ENCODE measurements around the gene LBHD2. TPM values are rescaled to one million over a fixed set of nuclear protein-coding genes. Genes with fewer than 3 reads are reported as not detected.
A peak's percentile ranks its signal among the peaks of the same experiment; 100 is the strongest.

Gene LBHD2
- total and polyA plus RNA-seq, 2 experiments from 2014 or later = not detected

GRCh38 chr14:103127861-103128598, 44.0 kb downstream of the LBHD2 start:
- H4K20me1 ChIP-seq (replicated peaks; ENCODE audit: insufficient read depth) = peaks cover 9% of the 10 kb centered on the region
- ATAC-seq (no peak), DNase-seq (ENCODE audit: low spot score) (no peak)
- TF ChIP-seq ETS1 (IDR thresholded peaks at IDR 0.05) (no peak), ZNF331 (CRISPR knock-in tag; IDR thresholded peaks at IDR 0.05; ENCODE audit: low read depth) (no peak), POLR2AphosphoS5 (IDR thresholded peaks at IDR 0.05; ENCODE audit: low read depth) (no peak), EZH2phosphoT487 (IDR thresholded peaks at IDR 0.05; ENCODE audit: unreplicated experiment) (no peak), NANOG (IDR thresholded peaks at IDR 0.05; ENCODE audit: borderline replicate concordance) (no peak)
- no peaks in the 10 kb centered on the region for H3K36me3 ChIP-seq (ENCODE audit: insufficient read depth)
- H2AFZ ChIP-seq = no peak overlapping the region
- no peaks in the 10 kb centered on the region for H3K9me2 ChIP-seq (ENCODE audit: insufficient read depth)
- H3K4me2 ChIP-seq = peak overlapping the region; percentile 67; the same call in 1 of the 2 replicates
- H3K27me3 ChIP-seq (ENCODE audit: insufficient read depth) = peaks cover 51% of the 10 kb centered on the region
- H3K36me3 Mint-ChIP-seq (ENCODE audit: low read depth) = peaks cover 7% of the 10 kb centered on the region; the same call in 1 of the 3 replicates
- 0 out of 2 replicates have a peak, but pooled peaks cover 5% of the 10 kb centered on the region for H3F3A ChIP-seq (replicated peaks; ENCODE audit: low read depth)
- no peaks in the 10 kb centered on the region for H3K79me2 ChIP-seq (replicated peaks; ENCODE audit: insufficient read depth)
- no peak overlapping the region for H3K27ac Mint-ChIP-seq
- peaks cover 52% of the 10 kb centered on the region for H3K27me3 Mint-ChIP-seq (ENCODE audit: insufficient read depth, low read depth, poor library complexity)
- peaks cover 11% of the 10 kb centered on the region for H3K4me1 Mint-ChIP-seq
- no peaks in the 10 kb centered on the region; the same call in 1 of the 3 replicates for H3K9me3 Mint-ChIP-seq
- H3K27ac ChIP-seq (ENCODE audit: low read depth) = no peak overlapping the region
- H3K4me1 ChIP-seq (ENCODE audit: insufficient read depth) = no peaks in the 10 kb centered on the region
- H3K4me3 ChIP-seq = no peak overlapping the region
- H3K4me3 Mint-ChIP-seq = no peak overlapping the region

DNA sequence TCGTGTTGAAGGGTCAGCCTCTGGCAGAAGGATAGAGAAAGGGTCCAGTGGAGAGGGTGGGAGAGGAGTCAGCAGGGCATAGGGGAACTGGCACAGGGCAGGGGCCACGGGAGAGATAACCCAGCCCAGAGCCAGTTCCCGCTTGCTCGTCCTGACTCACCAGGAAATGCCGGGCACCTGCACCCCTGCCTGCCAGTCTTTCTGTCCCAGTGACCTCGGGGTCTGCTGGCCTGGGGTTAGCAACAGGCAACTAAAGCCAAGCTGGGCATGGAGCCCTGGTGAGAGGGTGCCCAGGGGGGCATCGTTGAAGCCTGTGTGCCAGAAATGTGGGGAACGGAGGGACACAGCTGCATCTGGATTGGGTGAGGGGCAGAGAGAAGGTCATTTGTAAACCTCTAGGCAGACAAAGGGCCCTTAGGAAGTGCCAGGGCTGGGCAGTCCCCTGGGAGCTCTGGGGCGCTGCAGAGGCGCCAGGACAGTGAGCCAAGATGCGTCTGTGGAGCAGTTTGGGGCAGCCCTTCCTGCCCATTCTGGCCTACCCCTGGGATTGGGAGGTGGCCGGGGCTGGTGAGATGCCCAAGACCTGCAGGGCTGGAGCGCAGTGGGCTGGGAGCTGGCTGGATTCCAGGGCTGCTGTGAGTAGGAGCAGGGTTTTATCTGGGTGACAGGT, 44.8 kb downstream of the LBHD2 start:
- no peak overlapping the region for H3K27ac ChIP-seq (ENCODE audit: low read depth)
- H3K27ac Mint-ChIP-seq = no peak overlapping the region
- peaks cover 8% of the 10 kb centered on the region; the same call in 1 of the 3 replicates for H3K36me3 Mint-ChIP-seq (ENCODE audit: low read depth)
- no peak overlapping the region for H3K4me2 ChIP-seq
- no peak overlapping the region for H2AFZ ChIP-seq
- H3K9me2 ChIP-seq (ENCODE audit: insufficient read depth) = no peaks in the 10 kb centered on the region
- H3K4me3 ChIP-seq = no peak overlapping the region
- H3K27me3 ChIP-seq (ENCODE audit: insufficient read depth) = peaks cover 47% of the 10 kb centered on the region
- H3K4me3 Mint-ChIP-seq = no peak overlapping the region; the same call in 2 of the 3 replicates
- H3K4me1 Mint-ChIP-seq = peaks cover 11% of the 10 kb centered on the region
- H3K9me3 Mint-ChIP-seq = no peaks in the 10 kb centered on the region; the same call in 1 of the 3 replicates
- H3K27me3 Mint-ChIP-seq (ENCODE audit: insufficient read depth, low read depth, poor library complexity) = peaks cover 50% of the 10 kb centered on the region
- no peaks in the 10 kb centered on the region for H3K36me3 ChIP-seq (ENCODE audit: insufficient read depth)
- 0 out of 2 replicates have a peak, but pooled peaks cover 5% of the 10 kb centered on the region for H3F3A ChIP-seq (replicated peaks; ENCODE audit: low read depth)
- DNase-seq (ENCODE audit: low spot score) = no peak
- no peaks in the 10 kb centered on the region for H3K4me1 ChIP-seq (ENCODE audit: insufficient read depth)
- no peaks in the 10 kb centered on the region for H3K79me2 ChIP-seq (replicated peaks; ENCODE audit: insufficient read depth)
- peaks cover 9% of the 10 kb centered on the region for H4K20me1 ChIP-seq (replicated peaks; ENCODE audit: insufficient read depth)
- ATAC-seq = no peak
- TF ChIP-seq, protein P1, sequence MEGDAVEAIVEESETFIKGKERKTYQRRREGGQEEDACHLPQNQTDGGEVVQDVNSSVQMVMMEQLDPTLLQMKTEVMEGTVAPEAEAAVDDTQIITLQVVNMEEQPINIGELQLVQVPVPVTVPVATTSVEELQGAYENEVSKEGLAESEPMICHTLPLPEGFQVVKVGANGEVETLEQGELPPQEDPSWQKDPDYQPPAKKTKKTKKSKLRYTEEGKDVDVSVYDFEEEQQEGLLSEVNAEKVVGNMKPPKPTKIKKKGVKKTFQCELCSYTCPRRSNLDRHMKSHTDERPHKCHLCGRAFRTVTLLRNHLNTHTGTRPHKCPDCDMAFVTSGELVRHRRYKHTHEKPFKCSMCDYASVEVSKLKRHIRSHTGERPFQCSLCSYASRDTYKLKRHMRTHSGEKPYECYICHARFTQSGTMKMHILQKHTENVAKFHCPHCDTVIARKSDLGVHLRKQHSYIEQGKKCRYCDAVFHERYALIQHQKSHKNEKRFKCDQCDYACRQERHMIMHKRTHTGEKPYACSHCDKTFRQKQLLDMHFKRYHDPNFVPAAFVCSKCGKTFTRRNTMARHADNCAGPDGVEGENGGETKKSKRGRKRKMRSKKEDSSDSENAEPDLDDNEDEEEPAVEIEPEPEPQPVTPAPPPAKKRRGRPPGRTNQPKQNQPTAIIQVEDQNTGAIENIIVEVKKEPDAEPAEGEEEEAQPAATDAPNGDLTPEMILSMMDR (conservative IDR thresholded peaks at IDR 0.05; ENCODE audit: low read depth in 2 of 2) = no peak
- TF ChIP-seq JUNB (IDR thresholded peaks at IDR 0.05; ENCODE audit: unreplicated experiment) (no peak), STAT1 (IDR thresholded peaks at IDR 0.05; ENCODE audit: unreplicated experiment) (no peak), CREB1 (CRISPR knock-in tag; IDR thresholded peaks at IDR 0.05; ENCODE audit: low read depth) (no peak)
- TF ChIP-seq, protein P2, sequence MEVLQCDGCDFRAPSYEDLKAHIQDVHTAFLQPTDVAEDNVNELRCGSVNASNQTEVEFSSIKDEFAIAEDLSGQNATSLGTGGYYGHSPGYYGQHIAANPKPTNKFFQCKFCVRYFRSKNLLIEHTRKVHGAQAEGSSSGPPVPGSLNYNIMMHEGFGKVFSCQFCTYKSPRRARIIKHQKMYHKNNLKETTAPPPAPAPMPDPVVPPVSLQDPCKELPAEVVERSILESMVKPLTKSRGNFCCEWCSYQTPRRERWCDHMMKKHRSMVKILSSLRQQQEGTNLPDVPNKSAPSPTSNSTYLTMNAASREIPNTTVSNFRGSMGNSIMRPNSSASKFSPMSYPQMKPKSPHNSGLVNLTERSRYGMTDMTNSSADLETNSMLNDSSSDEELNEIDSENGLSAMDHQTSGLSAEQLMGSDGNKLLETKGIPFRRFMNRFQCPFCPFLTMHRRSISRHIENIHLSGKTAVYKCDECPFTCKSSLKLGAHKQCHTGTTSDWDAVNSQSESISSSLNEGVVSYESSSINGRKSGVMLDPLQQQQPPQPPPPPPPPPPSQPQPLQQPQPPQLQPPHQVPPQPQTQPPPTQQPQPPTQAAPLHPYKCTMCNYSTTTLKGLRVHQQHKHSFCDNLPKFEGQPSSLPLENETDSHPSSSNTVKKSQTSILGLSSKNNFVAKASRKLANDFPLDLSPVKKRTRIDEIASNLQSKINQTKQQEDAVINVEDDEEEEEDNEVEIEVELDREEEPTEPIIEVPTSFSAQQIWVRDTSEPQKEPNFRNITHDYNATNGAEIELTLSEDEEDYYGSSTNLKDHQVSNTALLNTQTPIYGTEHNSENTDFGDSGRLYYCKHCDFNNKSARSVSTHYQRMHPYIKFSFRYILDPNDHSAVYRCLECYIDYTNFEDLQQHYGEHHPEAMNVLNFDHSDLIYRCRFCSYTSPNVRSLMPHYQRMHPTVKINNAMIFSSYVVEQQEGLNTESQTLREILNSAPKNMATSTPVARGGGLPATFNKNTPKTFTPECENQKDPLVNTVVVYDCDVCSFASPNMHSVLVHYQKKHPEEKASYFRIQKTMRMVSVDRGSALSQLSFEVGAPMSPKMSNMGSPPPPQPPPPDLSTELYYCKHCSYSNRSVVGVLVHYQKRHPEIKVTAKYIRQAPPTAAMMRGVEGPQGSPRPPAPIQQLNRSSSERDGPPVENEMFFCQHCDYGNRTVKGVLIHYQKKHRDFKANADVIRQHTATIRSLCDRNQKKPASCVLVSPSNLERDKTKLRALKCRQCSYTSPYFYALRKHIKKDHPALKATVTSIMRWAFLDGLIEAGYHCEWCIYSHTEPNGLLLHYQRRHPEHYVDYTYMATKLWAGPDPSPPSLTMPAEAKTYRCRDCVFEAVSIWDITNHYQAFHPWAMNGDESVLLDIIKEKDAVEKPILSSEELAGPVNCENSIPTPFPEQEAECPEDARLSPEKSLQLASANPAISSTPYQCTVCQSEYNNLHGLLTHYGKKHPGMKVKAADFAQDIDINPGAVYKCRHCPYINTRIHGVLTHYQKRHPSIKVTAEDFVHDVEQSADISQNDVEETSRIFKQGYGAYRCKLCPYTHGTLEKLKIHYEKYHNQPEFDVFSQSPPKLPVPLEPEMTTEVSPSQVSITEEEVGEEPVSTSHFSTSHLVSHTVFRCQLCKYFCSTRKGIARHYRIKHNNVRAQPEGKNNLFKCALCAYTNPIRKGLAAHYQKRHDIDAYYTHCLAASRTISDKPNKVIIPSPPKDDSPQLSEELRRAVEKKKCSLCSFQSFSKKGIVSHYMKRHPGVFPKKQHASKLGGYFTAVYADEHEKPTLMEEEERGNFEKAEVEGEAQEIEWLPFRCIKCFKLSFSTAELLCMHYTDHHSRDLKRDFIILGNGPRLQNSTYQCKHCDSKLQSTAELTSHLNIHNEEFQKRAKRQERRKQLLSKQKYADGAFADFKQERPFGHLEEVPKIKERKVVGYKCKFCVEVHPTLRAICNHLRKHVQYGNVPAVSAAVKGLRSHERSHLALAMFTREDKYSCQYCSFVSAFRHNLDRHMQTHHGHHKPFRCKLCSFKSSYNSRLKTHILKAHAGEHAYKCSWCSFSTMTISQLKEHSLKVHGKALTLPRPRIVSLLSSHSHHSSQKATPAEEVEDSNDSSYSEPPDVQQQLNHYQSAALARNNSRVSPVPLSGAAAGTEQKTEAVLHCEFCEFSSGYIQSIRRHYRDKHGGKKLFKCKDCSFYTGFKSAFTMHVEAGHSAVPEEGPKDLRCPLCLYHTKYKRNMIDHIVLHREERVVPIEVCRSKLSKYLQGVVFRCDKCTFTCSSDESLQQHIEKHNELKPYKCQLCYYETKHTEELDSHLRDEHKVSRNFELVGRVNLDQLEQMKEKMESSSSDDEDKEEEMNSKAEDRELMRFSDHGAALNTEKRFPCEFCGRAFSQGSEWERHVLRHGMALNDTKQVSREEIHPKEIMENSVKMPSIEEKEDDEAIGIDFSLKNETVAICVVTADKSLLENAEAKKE (CRISPR knock-in tag; IDR thresholded peaks at IDR 0.05) = no peak

Measured in GM23338 (cell line).